ENCODE measurements around the gene MSMO1.

Gene MSMO1

DNA sequence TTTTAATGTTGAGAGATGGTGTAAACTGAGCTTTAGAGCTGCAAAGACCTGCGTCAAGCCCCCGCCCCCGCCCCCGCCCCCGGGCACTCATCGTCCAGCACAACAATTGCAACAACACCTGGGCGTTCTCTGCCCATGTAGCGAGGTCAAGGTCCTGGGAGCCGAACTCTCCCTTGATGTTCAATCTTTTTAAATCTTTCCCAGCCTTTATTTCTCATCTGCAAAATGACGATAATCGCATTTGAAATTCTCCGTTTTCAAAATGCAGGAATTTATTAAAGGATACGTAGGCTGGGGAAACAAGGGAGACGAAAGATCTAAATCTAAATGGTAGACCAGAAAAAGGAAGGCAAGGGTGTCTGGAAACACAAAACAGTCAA, 648 bp upstream of the MSMO1 start:
- Histone ChIP-seq H3K4me1 (ENCODE audit: control insufficient read depth, low read length) (peaks cover 40% of the 10 kb centered on the region), H3K9me3 (ENCODE audit: control insufficient read depth, insufficient read depth, low read length) (peaks cover 8% of the 10 kb centered on the region; the same call in 1 of the 2 replicates), H3K9me2 (replicated peaks; ENCODE audit: control insufficient read depth, low read length) (no peaks in the 10 kb centered on the region), H3K27ac (ENCODE audit: low read depth, low read length) (peak overlapping the region; percentile 82), H4K20me1 (ENCODE audit: control insufficient read depth, insufficient read depth, low read depth, low read length) (peaks cover 28% of the 10 kb centered on the region), H3K79me2 (ENCODE audit: control insufficient read depth, low read length) (peaks cover 50% of the 10 kb centered on the region), H3K27me3 (ENCODE audit: control insufficient read depth, low read length) (no peaks in the 10 kb centered on the region), H3K36me3 (ENCODE audit: control insufficient read depth, low read length) (peaks cover 54% of the 10 kb centered on the region), H3K4me2 (ENCODE audit: low read length) (peak overlapping the region; percentile 55), H3F3A (ENCODE audit: control insufficient read depth, insufficient read depth) (0 out of 2 replicates have a peak, but pooled peaks cover under 1% of the 10 kb centered on the region), H3K4me3 (ENCODE audit: low read length) (peak overlapping the region; percentile 84)
- TF ChIP-seq CTCF (IDR thresholded peaks at IDR 0.05; ENCODE audit: low read depth, low read length, poor library complexity, severe bottlenecking) (no peak), EZH2phosphoT487 (IDR thresholded peaks at IDR 0.05; ENCODE audit: borderline replicate concordance, low read length) (no peak)

GRCh38 chr4:165328101-165328425, 594 bp downstream of the MSMO1 start:
- Histone ChIP-seq H3K27ac (ENCODE audit: low read depth, low read length) (peak overlapping the region; percentile 89), H3K4me2 (ENCODE audit: low read length) (peak overlapping the region; percentile 77), H3K27me3 (ENCODE audit: control insufficient read depth, low read length) (no peaks in the 10 kb centered on the region), H3K79me2 (ENCODE audit: control insufficient read depth, low read length) (peaks cover 62% of the 10 kb centered on the region), H3K4me1 (ENCODE audit: control insufficient read depth, low read length) (peaks cover 52% of the 10 kb centered on the region), H3K36me3 (ENCODE audit: control insufficient read depth, low read length) (peaks cover 67% of the 10 kb centered on the region), H3K9me3 (ENCODE audit: control insufficient read depth, insufficient read depth, low read length) (peaks cover 8% of the 10 kb centered on the region; the same call in 1 of the 2 replicates), H4K20me1 (ENCODE audit: control insufficient read depth, insufficient read depth, low read depth, low read length) (peaks cover 41% of the 10 kb centered on the region), H3K9me2 (replicated peaks; ENCODE audit: control insufficient read depth, low read length) (no peaks in the 10 kb centered on the region), H3F3A (ENCODE audit: control insufficient read depth, insufficient read depth) (no peaks in the 10 kb centered on the region), H3K4me3 (ENCODE audit: low read length) (peak overlapping the region; percentile 92)
- no peak for TF ChIP-seq CTCF (IDR thresholded peaks at IDR 0.05; ENCODE audit: low read depth, low read length, poor library complexity, severe bottlenecking)
- TF ChIP-seq EZH2phosphoT487 (IDR thresholded peaks at IDR 0.05; ENCODE audit: borderline replicate concordance, low read length): no peak

DNA sequence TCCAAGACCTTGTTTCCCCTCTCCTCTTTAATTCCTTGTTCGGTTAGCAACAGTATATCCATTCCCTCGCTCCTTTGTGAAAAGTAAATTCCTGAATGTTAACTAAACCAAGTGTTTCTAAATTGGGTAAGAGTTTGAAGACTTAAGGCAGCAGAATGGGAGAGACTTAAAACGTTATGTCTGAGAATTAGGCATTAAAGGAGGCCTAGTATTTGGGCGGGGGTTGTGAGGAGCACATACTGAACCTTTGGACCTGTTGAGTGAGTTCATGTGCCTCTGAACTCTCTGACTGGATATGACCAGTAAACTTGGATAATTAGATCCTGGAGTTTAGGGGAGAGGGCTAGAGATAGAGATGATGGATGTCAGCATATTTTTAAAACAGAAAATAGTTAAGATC, 1.2 kb downstream of the MSMO1 start:
- Histone ChIP-seq H3K4me3 (ENCODE audit: low read length) (peak overlapping the region; percentile 92), H3K27ac (ENCODE audit: low read depth, low read length) (peak overlapping the region; percentile 89), H3K9me2 (replicated peaks; ENCODE audit: control insufficient read depth, low read length) (no peaks in the 10 kb centered on the region), H3K27me3 (ENCODE audit: control insufficient read depth, low read length) (no peaks in the 10 kb centered on the region), H4K20me1 (ENCODE audit: control insufficient read depth, insufficient read depth, low read depth, low read length) (peaks cover 47% of the 10 kb centered on the region), H3K79me2 (ENCODE audit: control insufficient read depth, low read length) (peaks cover 69% of the 10 kb centered on the region), H3K9me3 (ENCODE audit: control insufficient read depth, insufficient read depth, low read length) (peaks cover 8% of the 10 kb centered on the region; the same call in 1 of the 2 replicates), H3K4me2 (ENCODE audit: low read length) (peak overlapping the region; percentile 77), H3K4me1 (ENCODE audit: control insufficient read depth, low read length) (peaks cover 59% of the 10 kb centered on the region), H3F3A (ENCODE audit: control insufficient read depth, insufficient read depth) (no peaks in the 10 kb centered on the region), H3K36me3 (ENCODE audit: control insufficient read depth, low read length) (peaks cover 73% of the 10 kb centered on the region)
- no peak for TF ChIP-seq CTCF (IDR thresholded peaks at IDR 0.05; ENCODE audit: low read depth, low read length, poor library complexity, severe bottlenecking)
- TF ChIP-seq EZH2phosphoT487 (IDR thresholded peaks at IDR 0.05; ENCODE audit: borderline replicate concordance, low read length): no peak

Data from DOHH2 (cell line).